GM21526 (cell line): ENCODE data around the gene GAA.
"Not testable (repeated sequence)": the region's sequence is repeated elsewhere in the genome, so short reads cannot be mapped to it uniquely, and the experiment has no call there.

Experiments
- ATAC-seq: cut with Tn5 transposase; IDR thresholded peaks from one replicate; pipeline ENCODE4 v1.9.1; 2021; ENCODE audit warnings: moderate library complexity; ENCODE audit not compliant: unreplicated experiment, low FRiP score

GAA gene

GRCh38 chr17:80082403-80083135 lies 18.8 kb upstream of the GAA start:
- no peak for ATAC-seq

GRCh38 chr17:80083136-80083661 lies 18.2 kb upstream of the GAA start:
- ATAC-seq = no peak

GRCh38 chr17:80084773-80085172 lies 16.6 kb upstream of the GAA start:
- ATAC-seq = no peak

- no peak for ATAC-seq
Measured at GRCh38 chr17:80086081-80086480, 15.3 kb upstream of the GAA start.

- ATAC-seq = no peak
Measured at GRCh38 chr17:80086616-80087015, 14.8 kb upstream of the GAA start.

GRCh38 chr17:80087346-80088265 lies 13.8 kb upstream of the GAA start:
- no peak for ATAC-seq

GRCh38 chr17:80089762-80090161 lies 11.6 kb upstream of the GAA start:
- ATAC-seq = no peak

GRCh38 chr17:80090164-80090563 lies 11.2 kb upstream of the GAA start:
- ATAC-seq = not testable (repeated sequence)

GRCh38 chr17:80091376-80091775 lies 10.0 kb upstream of the GAA start:
- no peak for ATAC-seq

GRCh38 chr17:80092959-80093358 lies 8.4 kb upstream of the GAA start:
- no peak for ATAC-seq

GRCh38 chr17:80095038-80095843 lies 6.1 kb upstream of the GAA start:
- ATAC-seq = no peak

GRCh38 chr17:80095844-80096475 lies 5.4 kb upstream of the GAA start:
- ATAC-seq = no peak

GRCh38 chr17:80096561-80097021 lies 4.8 kb upstream of the GAA start:
- ATAC-seq = no peak

- no peak for ATAC-seq
Measured at GRCh38 chr17:80097127-80097621, 4.2 kb upstream of the GAA start.

- no peak for ATAC-seq
Measured at GRCh38 chr17:80097844-80098691, 3.3 kb upstream of the GAA start.

GRCh38 chr17:80099291-80100034 lies 1.9 kb upstream of the GAA start:
- ATAC-seq = no peak

- ATAC-seq = no peak
Measured at GRCh38 chr17:80100035-80100323, 1.4 kb upstream of the GAA start.

- ATAC-seq = no peak
Measured at GRCh38 chr17:80101946-80102663, 724 bp downstream of the GAA start.
